Sigmoid colon (tissue), 4 donors: ENCODE data around the gene NUP88.

Source experiments
- POLR2A ChIP-seq, 2 donors: fragments of 450-650 bp; IDR thresholded peaks; one replicate each; pipeline ENCODE4 v1.6.1; 2016; ENCODE audit warnings: antibody characterized with exemption in 2 of 2, mild to moderate bottlenecking in 2 of 2, moderate library complexity in 2 of 2
- POLR2AphosphoS5 ChIP-seq, 4 donors: sonication (generic); formaldehyde crosslinking; IDR thresholded peaks; one replicate each; pipeline ENCODE4 v1.6.1; 2017; ENCODE audit warnings: antibody characterized with exemption in 4 of 4

DNA sequence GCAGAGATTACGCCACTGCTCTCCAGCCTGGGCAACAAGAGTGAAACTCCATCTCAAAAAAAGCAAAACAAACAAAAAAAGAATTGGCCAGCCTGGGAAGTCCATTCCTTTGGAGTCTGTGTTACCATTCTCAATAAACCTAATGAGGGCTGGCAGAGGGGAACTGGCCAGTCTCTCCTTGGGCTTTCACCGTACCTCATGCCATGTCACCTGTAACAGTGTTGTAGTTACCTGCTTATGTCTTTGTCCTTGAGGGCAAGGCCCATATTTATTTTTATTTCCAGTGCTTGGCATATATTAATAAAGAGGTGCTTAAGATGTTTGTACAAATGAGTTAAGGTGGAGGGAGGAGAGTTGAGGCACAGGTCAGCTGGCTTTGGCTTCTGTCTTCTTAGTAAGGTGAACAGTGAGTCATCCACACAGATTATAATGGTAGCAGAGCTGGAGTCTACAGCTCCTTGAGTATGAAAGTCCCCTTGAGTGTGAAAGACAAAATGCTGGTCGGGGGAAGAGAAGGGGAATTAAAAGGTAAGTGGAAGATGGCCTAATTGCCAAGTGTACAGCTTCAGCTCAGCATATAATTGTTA, 11.0 kb upstream of the NUP88 start:
- TF ChIP-seq POLR2AphosphoS5 (IDR thresholded peaks at IDR 0.05) (no peak), POLR2A (IDR thresholded peaks at IDR 0.05) (no peak)
